CD4-positive, alpha-beta T cell treated with Interleukin-17A for 4 hours (primary cell): ENCODE results near the gene SLC12A8.

Source experiments
- DNase-seq: peaks from one replicate; pipeline ENCODE4 v3.0.0-alpha.2; 2020; ENCODE audit warnings: mixed read lengths

SLC12A8 gene

DNA sequence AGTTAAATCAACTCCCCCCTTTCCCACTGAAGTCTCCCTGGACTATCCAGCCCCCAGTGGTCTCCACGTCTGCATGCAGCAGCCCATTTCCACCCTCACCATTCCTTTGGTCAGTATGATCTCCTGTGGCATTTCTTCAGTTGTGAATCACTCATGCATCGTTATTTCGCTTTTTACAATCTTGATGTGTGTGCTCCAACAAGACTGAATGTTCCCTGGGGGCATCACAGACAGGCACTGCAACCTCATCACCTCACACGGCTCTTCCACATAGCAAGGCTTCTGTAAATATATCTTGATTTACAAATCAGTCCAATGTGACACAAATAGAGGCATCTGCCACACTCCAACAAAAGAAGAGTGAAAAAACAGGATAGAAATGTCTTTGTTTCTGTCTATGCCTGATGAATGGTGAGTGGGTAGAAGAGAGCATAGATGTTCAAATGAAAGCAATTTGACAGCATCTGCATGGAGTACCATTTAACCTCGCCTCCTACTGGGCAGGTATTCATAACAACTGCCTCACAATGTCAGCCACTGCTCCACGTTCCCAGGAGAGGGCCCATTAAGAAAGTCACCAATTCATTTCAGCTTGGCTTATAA, 162.0 kb downstream of the SLC12A8 start:
- no peak for DNase-seq

DNA sequence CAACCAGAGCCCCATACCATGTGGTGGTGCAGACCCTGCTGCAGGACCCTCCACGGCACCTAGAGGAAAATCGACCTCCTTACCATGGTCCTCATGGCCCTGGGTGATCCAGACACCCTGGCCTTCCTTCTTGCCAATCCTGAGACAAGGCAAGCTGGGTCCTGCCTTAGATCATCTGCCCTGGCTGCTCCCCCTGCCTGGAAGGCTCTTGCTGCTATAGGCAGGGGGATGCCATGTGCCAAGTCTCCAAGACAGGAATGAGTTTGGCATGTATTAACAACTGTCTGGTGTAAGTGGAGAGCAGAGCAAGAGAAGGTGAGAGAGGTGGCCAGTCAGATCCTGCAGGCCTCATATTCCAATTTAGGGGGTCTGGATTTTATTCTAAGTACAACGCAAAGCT, 164.3 kb downstream of the SLC12A8 start:
- DNase-seq: no peak

DNA sequence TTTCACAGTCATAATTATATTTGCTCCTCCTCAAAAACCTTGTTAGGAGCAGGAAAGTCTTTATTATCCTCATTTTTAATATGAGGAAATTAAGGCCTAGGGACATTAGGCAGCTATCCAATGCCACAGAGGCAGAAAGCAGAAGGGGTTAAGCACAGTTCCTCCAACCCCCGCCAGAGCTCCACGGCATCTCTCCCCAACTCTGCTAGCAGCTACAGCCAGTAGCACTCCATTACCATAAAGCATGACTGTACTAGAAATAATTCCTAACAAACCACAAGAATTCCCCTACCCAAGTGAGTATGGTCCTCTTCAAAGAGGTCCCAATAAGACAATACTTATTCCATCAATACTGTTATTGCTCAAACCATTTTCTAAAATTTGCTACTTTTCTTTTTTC, 166.6 kb downstream of the SLC12A8 start:
- DNase-seq: no peak

DNA sequence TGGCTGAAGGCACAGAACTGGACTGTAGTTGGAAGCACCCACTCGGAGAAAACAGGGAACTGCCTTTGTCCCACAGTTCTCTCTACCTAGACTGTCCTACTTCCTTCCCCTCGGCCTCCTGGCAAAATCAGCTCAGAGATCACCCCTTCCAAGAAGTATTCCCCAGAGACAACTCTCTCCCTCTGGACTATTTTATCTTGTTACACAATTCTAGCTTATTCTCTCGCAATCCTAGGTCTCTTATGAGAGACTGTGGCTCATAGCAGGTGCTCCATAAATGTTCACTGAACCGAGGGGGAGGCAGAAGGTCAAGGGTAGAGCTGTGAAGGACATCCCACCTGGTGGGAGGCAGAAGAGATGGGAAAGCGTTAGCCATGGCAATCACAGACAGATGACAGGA, 167.4 kb downstream of the SLC12A8 start:
- no peak for DNase-seq

DNA sequence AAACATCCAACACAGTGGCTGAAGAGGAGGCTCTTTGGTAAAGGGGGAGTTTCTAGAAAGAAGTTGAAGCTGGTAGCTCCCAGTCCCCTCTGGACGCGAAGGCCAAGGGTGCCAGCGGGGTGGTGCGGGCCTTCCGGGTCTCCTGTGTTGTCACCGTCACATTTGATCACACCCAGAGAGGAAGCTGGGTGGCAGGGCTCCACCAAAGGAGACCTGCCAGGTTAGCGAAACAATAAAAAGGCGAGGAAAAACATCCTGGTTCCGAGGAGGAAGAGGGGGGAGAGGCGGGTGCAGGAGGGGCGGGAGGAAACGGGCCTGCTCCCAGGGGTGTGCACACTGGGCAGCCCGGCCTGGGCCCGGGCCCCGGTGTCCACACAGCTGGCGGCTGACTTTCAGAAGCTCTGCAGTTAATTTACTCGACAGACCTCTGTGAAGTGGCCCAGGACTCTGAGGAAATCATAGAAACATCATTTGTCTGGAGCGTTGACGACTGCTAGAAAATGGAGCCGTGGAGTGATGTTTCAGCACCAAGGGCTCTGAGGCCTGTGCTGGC, 168.9 kb downstream of the SLC12A8 start:
- DNase-seq: no peak

DNA sequence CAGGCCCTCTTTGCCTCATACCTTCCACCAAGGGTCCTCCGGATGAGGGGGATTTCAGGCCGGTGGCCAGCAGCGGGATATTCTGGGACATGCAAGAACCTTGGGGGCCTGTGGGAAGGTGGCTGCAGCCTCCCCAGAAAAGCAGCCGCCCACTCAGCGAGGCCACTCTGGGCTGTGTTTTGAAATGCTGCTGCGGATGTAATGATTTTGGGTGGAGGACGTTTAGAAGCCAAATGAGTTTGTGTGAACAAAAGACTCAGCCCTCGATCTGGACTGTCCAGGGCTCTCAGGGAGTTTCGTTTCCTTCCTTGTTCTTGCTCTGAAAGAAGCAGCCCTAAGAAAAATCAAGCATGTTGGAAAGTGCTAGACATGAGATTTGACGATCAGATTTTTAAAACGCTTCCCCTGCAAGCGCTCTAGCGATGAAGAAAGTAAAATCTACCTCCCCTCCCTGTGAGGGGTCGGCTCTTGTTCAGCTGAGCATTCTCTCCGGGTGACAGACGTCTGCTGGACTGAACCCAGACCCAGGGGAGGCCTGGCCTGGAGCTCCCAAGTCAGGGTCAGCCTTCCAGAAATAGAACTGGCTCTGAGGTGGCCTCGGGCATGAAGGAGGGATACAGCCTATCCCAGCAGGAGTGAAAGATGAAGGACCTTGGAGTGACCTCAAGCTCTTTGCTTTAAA, 169.7 kb downstream of the SLC12A8 start:
- no peak for DNase-seq

DNA sequence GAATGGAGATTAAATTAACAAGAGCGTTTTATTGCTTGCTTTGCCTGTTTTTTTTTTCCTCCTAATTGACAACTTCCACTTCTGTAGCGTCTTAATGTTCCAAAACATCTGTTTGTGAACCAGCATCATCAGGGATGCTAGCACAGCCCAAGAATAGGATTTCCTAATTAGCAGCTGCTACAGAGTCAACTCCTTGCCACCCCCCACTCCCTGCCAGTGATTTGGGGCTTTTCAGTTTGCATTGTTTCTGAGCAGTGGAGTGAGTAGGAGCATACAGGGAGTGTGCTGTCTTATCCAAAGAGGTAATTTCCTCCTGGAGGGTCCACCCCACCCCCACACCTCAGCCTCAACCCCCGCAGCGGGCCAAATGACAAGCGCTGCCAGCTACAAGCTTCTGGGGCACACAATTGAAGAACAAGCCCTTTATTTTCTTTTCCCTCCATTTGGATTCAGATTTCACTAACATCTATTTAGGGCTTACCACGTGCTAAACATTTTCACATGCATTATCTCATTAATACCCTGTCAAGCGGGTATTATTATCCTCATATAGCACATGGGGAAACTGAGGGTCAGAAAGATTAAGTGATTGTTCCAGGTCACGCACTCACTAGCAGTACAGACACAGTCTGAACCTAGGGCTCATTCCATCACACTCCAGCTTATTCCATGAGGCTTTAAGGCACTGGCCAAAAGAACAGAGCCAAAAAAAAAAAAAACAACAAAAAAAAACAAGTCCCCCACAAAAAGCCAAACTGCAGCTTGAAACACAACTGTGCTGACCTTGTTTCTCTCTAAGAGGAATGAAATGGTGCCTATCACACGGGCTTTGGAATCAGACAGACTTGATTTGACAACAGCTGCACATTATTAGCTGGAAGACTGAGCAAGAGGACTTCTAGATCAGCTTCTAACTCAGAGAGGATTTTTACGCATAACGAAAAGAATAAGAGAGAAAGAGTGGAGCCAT, 173.1 kb downstream of the SLC12A8 start:
- no peak for DNase-seq

DNA sequence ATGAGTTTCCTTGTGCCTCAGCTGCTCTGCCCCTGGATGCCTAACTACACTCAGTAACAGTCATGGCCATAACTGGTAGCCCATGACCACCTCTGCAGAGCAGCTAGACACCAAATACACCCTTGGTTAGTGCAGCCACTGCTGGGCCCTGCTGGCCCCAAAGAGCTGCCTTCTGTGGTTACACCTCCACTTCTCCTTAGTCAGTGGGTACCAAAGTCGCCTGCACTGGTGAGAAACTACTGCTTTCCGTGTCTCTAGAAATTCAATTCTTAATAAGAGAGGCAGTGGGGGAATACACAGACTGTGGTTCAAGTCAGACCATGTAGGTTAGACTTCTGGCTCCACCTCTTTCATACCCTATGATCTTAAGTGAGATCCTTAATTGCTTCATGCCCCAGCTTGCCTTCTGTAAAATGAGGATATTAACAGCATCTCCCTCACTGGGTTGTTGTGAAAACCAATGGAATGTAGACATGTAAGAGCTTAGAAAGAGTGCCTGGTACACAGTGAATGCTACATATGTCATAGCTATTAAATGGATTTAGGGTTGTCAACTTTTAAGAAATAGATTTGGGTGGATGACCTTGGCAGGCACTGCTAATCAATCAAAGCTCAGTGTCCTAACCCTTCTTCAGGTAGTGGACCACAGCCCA, 174.9 kb downstream of the SLC12A8 start:
- DNase-seq: no peak

DNA sequence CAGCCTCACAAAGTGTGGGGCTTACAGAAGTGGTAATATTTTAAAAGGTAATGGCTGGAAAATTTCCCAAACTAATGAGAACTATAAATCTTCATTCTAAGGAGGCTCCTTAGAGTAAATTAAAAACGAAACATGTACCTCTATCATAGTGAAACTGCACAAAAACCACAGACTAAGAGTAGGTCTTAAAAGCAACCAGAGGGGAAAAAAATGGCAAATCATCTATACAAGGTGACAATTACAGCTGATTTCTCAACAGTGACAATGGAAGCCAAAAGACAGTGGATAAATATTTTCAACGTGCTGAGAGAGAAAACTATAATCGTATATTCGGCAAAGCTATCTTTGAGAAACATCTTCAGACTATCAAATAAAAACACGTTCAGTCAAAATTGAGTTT, 177.3 kb downstream of the SLC12A8 start:
- DNase-seq: no peak

DNA sequence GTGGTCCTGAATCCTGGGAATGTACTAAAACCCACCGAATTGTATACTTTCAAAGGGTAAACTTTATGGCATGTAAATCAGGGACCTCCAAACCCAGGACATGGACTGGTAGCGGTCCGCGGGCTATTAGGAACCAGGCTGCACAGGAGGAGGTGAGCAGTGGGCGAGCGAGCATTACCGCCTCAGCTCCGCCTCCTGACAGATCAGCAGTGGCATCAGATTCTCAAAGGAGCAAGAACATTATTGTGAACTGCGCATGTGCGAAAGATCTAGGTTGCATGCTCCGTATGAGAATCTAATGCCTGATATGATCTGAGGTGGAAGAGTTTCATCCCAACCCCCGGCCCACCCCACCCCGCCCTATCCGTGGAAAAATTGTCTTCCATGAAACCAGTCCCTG, 178.9 kb downstream of the SLC12A8 start:
- no peak for DNase-seq

DNA sequence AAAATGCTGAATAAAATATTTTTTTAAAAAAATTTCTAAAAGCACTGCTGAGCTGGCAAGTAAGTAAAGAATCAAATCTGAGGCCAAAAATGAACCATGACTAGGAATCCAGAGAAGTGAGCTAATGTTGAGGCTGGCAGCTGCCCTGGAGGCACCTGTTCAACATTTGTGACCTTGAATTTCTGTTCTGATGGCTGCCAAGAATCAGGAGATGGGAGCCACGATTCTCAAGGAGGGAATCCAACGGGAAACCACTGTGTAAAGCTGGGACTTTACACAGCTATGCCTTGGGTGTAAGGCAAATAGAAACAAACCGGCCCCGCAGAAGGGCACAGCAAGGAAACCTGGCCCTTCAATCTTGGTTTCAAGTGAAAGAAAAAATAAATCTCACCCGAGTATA, 179.4 kb downstream of the SLC12A8 start:
- no peak for DNase-seq

DNA sequence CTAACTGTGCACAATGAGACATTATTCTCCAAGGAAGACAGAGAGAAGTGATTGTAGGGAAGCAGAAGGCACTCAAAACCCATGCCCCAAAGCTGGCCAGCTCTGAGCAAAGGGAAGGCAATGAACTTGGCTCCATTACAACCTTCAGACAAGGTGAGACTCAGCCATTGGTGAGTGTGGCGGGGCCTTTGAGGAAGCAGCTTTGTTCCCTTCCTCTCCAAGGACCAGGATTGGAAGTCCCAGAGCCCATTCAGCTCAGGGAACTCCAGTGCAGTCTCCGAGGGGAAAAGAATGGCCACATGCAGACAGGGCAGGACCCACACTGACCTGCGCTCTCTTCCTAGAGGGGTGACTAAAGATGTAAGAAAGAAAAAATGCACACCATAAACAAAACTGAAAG, 179.9 kb downstream of the SLC12A8 start:
- DNase-seq: no peak
